AG04449 (cell line): ENCODE results near the gene HFM1.

Experiments
- CTCF ChIA-PET: fragments of 350-600 bp; formaldehyde crosslinking; extraction: SDS; loops from one replicate; lab custom pipeline; 2021; ENCODE audit warnings: antibody characterized with exemption; lab: Yijun Ruan, JAX
- POLR2A ChIA-PET: fragments of 400-600, 350-600 bp; formaldehyde crosslinking; extraction: SDS; loops from one replicate; lab custom pipeline; 2020; ENCODE audit warnings: antibody characterized with exemption, inconsistent platforms; lab: Yijun Ruan, JAX
- DNase-seq: peaks from one replicate; pipeline ENCODE4 v3.0.0-alpha.2; 2010; ENCODE audit warnings: low read depth, low spot score
- H3K4me3 ChIP-seq: 2 replicates; pipeline ENCODE4 v1.5.1; 2011; ENCODE audit warnings: low read depth, mild to moderate bottlenecking, control low read depth, low read length
- TF ChIP-seq, protein P1 (sequence below): IDR thresholded peaks from one replicate; pipeline ENCODE4 v1.5.1; 2011; ENCODE audit warnings: mild to moderate bottlenecking, moderate library complexity, low read length, control low read depth, inconsistent platforms; ENCODE audit not compliant: insufficient read depth; ENCODE audit errors: missing control alignments

The HFM1 gene

DNA sequence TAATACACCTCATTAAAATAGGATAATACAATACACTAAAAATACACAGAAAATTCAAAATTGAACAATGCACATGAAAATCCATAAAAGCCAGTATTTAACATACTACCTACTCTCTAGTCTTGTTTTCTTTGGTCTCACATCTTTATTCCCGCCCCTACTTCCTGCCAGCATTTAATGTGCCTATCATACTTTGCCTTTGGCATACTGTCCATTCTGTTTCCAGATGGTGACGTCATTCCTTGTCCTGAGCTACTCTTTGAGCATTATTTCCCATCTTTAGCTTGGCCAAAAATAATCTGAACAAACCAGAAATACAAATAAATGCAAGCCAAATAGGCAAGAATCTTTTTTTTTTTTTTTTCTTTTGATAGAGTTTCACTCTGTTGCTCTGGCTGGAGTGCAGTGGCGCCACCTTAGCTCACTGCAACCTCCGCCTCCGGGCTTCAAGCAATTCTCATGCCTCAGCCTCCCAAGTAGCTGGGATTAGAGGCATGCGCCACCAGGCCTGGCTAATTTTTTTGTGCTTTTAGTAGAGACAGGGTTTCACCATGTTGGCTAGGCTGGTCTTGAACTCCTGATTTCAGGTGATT is 4.4 kb downstream of the HFM1 start:
- CTCF ChIA-PET: interaction anchor here (1.6 kb wide), 1 partner anchor 117 kb away, joined by 8 read pairs; no protein-coding TSS in a partner anchor
- TF ChIP-seq, protein P1, sequence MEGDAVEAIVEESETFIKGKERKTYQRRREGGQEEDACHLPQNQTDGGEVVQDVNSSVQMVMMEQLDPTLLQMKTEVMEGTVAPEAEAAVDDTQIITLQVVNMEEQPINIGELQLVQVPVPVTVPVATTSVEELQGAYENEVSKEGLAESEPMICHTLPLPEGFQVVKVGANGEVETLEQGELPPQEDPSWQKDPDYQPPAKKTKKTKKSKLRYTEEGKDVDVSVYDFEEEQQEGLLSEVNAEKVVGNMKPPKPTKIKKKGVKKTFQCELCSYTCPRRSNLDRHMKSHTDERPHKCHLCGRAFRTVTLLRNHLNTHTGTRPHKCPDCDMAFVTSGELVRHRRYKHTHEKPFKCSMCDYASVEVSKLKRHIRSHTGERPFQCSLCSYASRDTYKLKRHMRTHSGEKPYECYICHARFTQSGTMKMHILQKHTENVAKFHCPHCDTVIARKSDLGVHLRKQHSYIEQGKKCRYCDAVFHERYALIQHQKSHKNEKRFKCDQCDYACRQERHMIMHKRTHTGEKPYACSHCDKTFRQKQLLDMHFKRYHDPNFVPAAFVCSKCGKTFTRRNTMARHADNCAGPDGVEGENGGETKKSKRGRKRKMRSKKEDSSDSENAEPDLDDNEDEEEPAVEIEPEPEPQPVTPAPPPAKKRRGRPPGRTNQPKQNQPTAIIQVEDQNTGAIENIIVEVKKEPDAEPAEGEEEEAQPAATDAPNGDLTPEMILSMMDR: no peak
- no peak overlapping the region for H3K4me3 ChIP-seq
- POLR2A ChIA-PET: no interaction called here
- DNase-seq: no peak

DNA sequence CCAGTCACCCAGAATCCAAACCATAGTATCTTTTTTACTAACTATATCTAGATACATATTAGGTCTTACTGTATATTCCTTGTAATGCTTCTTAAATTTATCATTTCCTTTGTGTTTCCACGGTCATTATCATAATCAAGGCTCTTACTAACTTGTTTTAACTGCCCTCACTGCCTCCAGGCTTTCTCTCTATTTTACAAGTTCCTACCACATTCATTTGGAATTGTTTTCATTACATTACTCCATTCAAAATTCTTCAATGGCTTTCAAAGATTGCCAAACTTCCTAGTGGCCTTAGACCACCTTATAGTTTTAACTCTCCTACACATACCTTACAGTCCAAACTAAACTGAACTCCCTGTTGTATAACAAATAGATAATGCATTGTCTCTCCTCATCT is 6.3 kb downstream of the HFM1 start:
- CTCF ChIA-PET: interaction anchor here (1.0 to 1.3 kb wide), 3 partner anchors 116 to 121 kb away, joined by 3 to 6 read pairs (median 5); no protein-coding TSS in a partner anchor

DNA sequence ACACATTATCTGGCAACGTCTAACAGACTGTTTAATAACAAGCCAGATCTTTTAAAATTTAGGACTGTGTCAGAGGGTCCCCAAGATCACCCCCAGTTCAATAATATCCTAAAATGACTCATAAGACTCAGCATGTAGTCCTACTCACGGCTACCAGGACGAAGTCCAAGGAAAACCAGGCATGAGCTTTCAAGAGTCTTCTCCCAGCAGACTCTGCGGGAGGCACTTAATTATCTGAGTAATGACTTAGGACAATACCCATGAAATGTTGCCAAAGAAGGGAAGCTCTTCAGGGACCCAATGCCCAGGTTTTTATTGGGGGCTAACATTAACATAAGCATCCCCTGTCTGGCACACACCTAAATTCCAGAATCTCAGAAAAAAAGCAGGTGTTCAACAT is 7.0 kb downstream of the HFM1 start:
- DNase-seq: no peak
- TF ChIP-seq, protein P1: no peak
- CTCF ChIA-PET: interaction anchor here (1.0 to 1.3 kb wide), 2 partner anchors 115 to 120 kb away, joined by 3 to 6 read pairs; no protein-coding TSS in a partner anchor
- no peak overlapping the region for H3K4me3 ChIP-seq
- POLR2A ChIA-PET: no interaction called here

More for the DNA sequence above, 6.3 kb downstream of the HFM1 start:
- POLR2A ChIA-PET: no interaction called here
- TF ChIP-seq, protein P1: no peak
- no peak for DNase-seq
- no peak overlapping the region for H3K4me3 ChIP-seq

DNA sequence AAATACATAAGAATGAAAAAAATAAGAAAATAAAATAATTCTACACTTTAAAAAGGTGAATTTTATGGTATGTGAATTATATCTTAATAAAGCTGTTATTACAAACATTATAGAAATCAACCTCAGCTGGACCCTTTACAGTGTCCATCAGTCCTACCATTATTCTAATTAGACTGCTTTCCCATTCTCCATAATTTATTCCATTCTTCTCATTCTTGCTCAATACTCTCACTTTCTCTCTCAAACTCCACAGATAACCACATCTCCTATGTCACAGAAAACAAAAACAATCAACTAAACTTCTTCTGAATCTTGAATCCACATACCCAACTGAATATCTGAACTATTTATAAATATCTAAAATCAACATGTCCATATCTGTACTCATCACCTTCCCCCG is 11.6 kb downstream of the HFM1 start:
- no peak for DNase-seq
- CTCF ChIA-PET: no interaction called here
- TF ChIP-seq, protein P1: no peak
- POLR2A ChIA-PET: no interaction called here
- no peak overlapping the region for H3K4me3 ChIP-seq

DNA sequence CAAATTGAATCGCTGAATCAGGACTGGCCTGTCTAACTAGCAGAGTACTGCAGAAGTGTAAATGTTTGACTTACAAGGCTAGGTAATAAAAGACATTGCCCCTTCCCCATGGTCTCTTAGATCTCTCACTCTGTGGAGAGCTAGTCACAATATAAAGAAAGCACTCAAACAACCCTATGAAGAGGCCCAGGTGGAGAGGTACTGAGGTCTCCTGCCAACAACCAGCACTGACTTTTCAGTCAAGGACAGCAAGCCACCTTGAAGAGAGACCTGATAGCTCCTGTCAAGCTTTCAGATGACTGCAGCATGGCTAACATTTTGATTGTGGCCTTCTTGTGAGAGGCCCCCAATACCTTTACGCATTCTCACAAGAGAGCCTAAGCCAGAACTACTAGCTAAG is 18.5 kb downstream of the HFM1 start:
- POLR2A ChIA-PET: no interaction called here
- TF ChIP-seq, protein P1: no peak
- DNase-seq: no peak
- no peak overlapping the region for H3K4me3 ChIP-seq
- CTCF ChIA-PET: no interaction called here

DNA sequence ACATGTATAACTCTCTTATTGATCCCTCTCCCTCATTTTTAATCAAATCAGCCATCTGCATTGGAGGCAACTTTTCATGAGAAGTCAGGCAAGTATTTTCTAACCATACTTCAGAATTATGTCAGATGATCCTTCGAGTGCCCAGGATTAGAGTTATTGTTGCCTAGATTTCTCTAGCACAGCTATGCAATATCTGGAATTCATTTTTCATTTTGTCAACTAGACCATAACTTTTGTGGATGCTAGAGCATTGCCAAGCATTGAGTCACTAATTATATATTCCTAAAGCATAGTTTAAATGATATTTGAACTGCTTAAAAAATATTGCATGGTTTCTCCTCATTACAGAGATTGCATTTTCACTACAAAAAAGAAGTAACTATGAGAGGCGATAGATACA is 21.2 kb downstream of the HFM1 start:
- CTCF ChIA-PET: interaction anchor here (1.1 kb wide), 1 partner anchor 100 kb away, joined by 3 read pairs; no protein-coding TSS in a partner anchor
- POLR2A ChIA-PET: no interaction called here
- no peak for DNase-seq
- TF ChIP-seq, protein P1: no peak
- no peak overlapping the region for H3K4me3 ChIP-seq
